EH (cell line): ENCODE measurements around the gene HOXC13.

ENCODE experiments used
- DNase-seq: peaks from one replicate; pipeline ENCODE4 v3.0.0-alpha.2; 2015; ENCODE audit warnings: low read depth

The HOXC13 gene

GRCh38 chr12:53939141-53940108 is 794 bp downstream of the HOXC13 start:
- peak; percentile 72 for DNase-seq

- no peak for DNase-seq
These were observed 1.9 kb downstream of the HOXC13 start for GRCh38 chr12:53940443-53941014.

DNA sequence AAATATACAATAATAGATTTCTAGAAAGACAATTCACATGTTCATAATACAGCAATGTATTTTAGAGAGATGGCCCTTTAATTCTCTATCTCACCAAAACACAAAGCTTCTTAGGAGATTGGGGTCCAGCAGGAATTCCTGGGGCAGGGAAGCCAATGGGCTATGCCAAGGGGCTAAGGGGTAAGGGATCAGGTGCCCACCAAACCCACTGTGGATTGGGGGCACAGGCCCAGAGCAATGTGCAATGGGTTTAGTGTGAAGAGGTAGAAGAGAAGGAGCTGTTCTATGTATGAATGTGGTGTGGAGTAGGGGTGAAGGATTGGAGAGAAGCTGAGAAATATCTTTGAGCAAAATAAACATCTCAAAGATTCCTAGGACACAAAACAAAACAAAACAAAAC is 2.6 kb downstream of the HOXC13 start:
- no peak for DNase-seq

GRCh38 chr12:53941750-53942149 is 3.1 kb downstream of the HOXC13 start:
- DNase-seq, result no peak

GRCh38 chr12:53942467-53942997 is 3.9 kb downstream of the HOXC13 start:
- no peak for DNase-seq

- DNase-seq, result no peak
These were observed 5.6 kb downstream of the HOXC13 start for GRCh38 chr12:53944209-53944608.

GRCh38 chr12:53944907-53945847 is 6.5 kb downstream of the HOXC13 start:
- no peak for DNase-seq

DNA sequence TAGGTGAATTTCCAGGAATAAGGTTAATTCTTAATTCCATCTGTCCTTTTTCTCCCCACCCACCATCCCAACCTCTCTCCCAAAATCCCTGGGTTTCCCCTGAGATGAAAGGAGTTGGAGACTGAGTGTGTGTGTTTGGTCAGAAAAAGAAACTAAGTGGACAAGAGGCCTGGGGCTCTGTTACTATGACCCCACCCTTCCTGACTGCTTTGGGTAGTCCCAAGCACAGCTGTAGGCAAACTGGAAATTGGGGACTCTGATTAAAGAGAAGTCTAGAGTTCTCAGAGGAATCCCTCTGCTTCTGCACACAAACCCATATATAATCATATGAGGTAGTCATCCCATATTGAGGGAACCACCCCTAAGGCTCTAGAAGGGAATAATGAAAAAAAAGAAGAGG is 9.1 kb downstream of the HOXC13 start:
- no peak for DNase-seq

DNA sequence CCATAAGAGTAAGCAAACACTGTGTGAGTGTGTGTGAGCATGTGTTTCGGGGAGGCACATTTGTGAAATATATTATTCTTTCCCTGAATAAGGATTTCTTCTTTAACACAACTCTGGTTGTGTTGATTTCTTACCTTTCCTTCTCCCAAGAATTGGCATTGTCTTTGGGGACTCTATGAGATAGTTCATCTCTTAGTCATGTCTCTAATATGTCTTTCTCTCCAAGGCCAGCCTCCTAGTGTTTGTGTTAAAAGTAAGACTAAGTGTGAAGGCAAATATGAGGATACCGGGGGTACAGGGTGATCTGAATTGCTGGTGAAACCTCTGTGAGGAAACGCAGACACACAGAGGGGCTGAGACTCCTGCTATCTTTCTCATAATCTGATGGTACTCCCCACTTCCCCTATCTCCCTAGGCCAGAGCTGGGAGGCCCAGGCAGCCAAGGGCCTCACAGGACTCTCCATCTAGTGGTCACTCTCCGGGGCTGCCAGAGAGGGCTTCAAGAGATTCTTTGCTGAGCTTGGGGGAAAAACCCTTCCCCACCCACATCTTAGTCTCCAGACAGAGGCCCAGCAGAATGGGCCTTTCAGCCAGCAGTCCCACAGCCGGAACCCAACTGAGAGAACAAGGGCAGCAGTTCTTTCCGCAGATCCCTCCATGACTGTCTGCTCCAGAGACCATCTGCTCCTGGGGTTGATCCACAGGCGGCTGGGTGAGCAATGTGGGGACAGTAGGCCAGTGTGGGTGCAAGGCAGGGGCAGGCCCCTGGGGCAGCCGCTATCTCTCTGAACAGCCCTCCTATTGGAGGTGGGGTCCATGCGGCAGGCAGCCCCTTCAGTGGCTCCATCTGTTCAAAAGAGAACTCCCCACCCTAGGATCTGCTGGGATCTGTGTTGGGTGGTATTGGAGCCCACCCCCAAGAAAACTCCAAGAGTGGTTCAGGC is 10.3 kb downstream of the HOXC13 start:
- no peak for DNase-seq

DNA sequence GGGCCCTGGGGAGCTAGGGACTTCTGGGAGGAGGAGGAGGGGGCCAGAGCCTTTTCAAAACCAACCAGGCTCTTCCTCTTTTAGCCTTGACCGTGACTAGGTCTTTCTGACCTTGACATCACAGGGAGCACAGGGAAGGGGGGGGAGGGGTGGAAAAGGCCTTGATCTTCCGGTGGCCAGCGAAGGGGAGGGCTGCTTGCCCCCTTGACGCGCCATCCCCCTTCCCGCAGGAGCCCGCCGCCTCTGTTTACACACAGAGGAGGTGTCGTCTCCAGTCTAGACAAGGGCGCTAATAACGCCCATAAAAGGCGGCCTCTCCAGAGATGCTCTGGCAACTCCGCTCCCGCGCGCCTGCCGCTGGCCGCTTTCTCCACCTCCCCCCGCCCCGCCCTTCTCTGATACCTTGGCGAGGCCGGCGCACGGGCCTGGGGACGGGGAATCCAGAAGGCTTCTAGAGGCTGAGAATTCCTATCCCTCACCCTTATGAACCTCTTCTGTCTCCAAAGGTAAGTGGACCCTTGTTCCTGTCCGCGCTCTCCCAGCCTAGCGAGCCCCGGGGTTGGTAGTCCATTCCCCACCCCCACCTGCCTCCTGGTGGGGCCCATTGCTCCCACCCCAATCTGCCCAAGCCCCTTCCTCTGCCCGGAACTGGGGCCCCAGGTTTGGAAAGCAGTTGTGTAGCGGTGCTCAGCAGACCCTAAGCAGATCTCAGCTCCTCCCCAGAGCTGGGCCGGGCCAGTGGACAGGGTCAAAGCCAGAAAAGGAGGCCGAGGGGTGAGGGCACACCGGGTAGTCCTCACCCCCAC is 11.2 kb downstream of the HOXC13 start:
- DNase-seq, result no peak

- DNase-seq, result no peak
These were observed 11.8 kb downstream of the HOXC13 start for GRCh38 chr12:53950437-53950773.

DNA sequence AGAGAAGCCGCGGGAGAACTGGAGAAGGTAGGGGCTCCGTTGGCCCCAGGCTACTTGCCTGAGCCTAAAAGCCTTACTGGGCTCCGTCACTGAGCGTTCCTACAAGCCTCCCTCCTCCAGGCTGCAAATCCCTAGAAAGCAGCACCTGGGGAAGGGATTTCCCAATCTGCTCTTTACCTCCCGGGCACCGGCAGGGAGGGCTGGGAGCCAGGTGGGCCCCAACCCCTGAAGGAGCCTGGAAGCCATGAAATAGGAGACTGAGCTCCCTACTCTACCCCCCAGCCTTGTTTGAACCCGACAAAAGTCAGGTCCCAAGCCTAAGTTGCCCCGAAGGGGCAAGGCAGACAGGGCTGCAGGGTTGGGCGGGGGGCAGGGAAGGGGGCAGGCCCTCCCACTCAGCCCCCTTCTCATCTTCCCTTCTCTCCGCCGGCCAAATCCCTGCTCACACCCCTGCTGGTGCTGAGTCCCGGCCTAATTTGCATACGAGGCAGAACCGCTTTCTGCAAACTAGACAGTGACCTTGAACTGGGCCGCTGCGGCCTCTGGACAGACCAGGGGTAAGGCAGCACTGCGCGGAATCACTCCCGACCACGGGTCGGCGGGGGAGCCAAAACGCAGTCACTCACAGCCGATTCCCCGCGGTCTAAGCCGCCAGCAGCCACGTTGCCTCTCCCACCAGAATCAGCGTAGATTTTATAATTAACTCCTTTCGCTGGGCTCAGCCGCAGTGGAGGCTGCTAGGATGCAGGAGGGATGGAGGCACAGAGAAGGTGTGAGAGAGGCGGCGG is 12.4 kb downstream of the HOXC13 start:
- DNase-seq, result no peak

DNA sequence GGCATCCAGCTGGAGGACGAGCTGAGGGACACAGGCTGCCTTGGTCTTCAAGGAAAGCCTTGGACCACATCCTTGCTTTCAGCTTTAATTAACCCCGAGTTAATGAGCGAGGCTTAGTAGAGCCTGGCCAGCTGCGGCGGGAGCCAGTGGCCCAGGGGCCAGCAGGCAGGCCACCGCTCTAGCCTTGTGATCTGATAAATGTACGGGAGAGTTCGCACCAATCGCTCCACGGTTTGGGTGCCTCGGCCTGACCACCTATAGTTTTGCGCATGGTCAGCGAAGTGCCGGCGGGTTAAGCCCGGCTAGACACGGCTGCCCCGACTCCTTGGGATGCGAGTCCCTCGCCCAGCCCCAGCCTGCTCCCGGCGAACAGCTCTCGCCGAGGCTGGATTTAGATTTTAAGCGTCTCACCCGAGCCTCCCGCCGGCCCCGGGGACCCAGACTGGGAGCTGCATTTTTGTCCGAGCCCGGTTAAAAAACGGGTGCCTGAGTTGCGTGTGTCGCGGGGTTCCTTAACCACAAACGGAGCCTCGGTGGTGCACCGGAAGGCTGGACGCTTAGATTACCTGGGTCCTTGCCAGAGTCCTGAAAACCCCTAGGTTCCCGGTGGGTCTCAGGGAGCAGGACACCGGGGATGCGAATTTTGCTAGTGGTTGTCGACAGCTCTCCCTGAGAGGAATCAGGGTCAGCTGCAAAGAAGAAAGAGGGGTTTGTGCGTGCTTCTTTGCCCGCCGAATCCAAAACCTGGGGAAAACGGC is 13.1 kb downstream of the HOXC13 start:
- no peak for DNase-seq

GRCh38 chr12:53952335-53952694 is 13.7 kb downstream of the HOXC13 start:
- DNase-seq, result no peak

DNA sequence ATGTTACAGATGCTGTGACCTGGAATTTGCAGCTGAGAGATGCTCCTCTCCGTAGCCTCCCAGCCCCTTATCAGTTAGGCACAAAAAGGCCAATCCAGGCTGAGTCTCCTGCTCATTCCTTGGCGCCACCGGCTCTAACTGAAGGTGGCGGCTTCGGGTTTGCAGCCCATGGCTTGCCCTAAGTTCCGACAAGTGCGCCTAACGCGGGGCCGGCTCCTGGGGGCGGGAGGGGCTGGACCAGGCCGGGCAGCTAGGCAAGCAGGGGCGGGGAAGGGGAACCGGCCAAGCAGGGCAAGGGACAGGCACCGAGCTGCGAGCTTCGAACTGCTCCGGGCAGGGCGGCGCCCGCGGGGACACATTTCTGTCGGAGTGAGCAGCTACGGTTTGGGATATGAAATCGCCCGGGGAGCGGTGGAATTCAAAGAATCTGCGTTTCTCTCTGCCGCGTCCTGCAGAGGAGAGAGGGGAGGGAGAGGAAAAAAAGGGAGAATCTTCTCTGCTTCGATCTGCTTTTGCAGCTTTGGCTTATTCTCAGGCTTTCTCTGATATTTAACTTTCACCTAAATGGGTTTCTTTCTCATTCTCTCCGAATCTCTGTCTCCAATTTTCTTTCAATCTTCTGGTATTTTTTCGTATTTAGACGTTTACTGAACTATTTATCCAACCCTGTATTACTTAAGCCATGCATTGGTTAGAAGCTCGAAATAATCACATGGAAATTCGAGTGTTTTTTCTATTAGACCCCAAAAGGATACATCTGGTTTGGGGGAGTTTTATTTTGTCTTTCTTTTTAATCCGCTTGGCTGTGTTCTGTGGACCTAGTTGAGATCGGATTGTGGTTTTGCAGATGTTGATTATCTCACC is 14.5 kb downstream of the HOXC13 start:
- no peak for DNase-seq

- no peak for DNase-seq
These were observed 15.4 kb downstream of the HOXC13 start for GRCh38 chr12:53953831-53954693.

GRCh38 chr12:53954694-53955035 is 16.0 kb downstream of the HOXC13 start, which contains the start of gene HOXC12:
Gene HOXC12, plus strand, starts transcription at chr12:53954903. Its CDS starts 27 bp downstream, at chr12:53954930.
- DNase-seq, result no peak
